KMS-11 (cell line): ENCODE data around the gene DIAPH2.

Source experiments
- H2AFZ ChIP-seq: fragments of 200-600 bp; sonication (generic); 2 replicates; pipeline ENCODE4 v1.6.1; 2016; ENCODE audit warnings: antibody characterized with exemption, mixed run types, low read depth
- H3K27ac ChIP-seq: fragments of 200-600 bp; sonication (generic); 2 replicates; pipeline ENCODE4 v1.6.1; 2016; ENCODE audit warnings: mild to moderate bottlenecking, mixed run types
- H3K27me3 ChIP-seq: fragments of 200-600 bp; sonication (generic); 2 replicates; pipeline ENCODE4 v1.6.1; 2017; ENCODE audit warnings: mild to moderate bottlenecking, low read depth, mixed run types, moderate library complexity; ENCODE audit not compliant: insufficient read depth
- H3K36me3 ChIP-seq: fragments of 200-600 bp; sonication (generic); 2 replicates; pipeline ENCODE4 v1.6.1; 2017; ENCODE audit warnings: mild to moderate bottlenecking, mixed run types; ENCODE audit not compliant: insufficient read depth
- H3K4me1 ChIP-seq: fragments of 200-600 bp; sonication (generic); 2 replicates; pipeline ENCODE4 v1.6.1; 2016; ENCODE audit warnings: mild to moderate bottlenecking, low read depth, mixed run types; ENCODE audit not compliant: poor library complexity, severe bottlenecking
- H3K4me2 ChIP-seq: fragments of 200-600 bp; sonication (generic); 2 replicates; pipeline ENCODE4 v1.7.0; 2016; ENCODE audit warnings: mild to moderate bottlenecking, mixed run types
- H3K4me3 ChIP-seq: fragments of 200-600 bp; sonication (generic); IDR thresholded peaks from 2 replicates; pipeline ENCODE4 v1.6.1; 2017; ENCODE audit warnings: low read depth, low read length, mixed read lengths; ENCODE audit not compliant: insufficient read depth
- H3K79me2 ChIP-seq: fragments of 200-600 bp; sonication (generic); 2 replicates; pipeline ENCODE4 v1.6.1; 2016; ENCODE audit warnings: low read depth, mixed run types; ENCODE audit not compliant: insufficient read depth
- H3K9ac ChIP-seq: fragments of 200-600 bp; sonication (generic); 2 replicates; pipeline ENCODE4 v1.6.1; 2016; ENCODE audit warnings: mild to moderate bottlenecking, mixed run types
- H4K20me1 ChIP-seq: fragments of 200-600 bp; sonication (generic); 2 replicates; pipeline ENCODE4 v1.6.1; 2016; ENCODE audit warnings: mild to moderate bottlenecking, mixed run types; ENCODE audit not compliant: insufficient read depth
- TF ChIP-seq, protein P1 (sequence below): fragments of 200-600 bp; sonication (generic); conservative IDR thresholded peaks from 2 replicates; pipeline ENCODE4 v1.6.1; 2017; ENCODE audit warnings: low read depth, mild to moderate bottlenecking, antibody characterized with exemption, low read length, moderate library complexity, mixed read lengths

The DIAPH2 gene

DNA sequence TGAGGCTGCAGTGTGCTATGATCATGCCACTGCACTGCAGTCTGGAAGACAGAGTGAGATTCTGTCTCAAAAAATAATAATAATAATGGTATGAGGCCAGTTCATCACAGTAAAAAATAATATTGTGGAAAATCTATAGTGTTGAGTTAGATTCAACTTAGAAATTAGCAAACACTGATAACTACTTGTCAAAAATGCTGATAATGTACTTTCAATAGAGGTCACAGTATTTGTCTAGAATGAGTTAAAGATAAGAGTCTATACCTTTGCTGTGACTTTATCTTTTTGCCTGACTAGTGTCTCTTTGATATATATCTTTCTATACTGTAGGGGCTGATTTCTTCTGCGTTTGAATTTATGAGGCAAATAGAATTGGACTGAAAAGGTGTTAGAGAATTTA is 629.7 kb downstream of the DIAPH2 start:
- no peak overlapping the region for H3K4me2 ChIP-seq

DNA sequence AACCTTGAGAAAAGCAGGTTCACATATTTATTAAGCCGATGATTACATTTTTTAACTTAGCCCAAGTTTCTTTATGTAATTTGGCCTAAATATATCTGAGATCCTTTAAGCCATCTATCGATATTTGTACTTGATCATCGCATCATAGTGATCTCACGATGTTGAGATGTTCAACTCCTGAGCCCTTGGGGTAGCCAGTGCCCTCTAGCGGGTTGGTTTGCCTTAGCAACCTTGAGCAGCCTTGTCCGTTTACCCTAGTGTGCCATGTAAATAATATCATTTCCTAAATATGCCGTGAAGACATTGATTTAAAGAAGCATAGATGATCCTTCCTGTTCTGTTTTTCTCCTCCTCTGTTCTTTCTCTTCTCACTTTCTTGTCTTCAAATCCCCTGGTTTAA is 631.3 kb downstream of the DIAPH2 start:
- TF ChIP-seq, protein P1, sequence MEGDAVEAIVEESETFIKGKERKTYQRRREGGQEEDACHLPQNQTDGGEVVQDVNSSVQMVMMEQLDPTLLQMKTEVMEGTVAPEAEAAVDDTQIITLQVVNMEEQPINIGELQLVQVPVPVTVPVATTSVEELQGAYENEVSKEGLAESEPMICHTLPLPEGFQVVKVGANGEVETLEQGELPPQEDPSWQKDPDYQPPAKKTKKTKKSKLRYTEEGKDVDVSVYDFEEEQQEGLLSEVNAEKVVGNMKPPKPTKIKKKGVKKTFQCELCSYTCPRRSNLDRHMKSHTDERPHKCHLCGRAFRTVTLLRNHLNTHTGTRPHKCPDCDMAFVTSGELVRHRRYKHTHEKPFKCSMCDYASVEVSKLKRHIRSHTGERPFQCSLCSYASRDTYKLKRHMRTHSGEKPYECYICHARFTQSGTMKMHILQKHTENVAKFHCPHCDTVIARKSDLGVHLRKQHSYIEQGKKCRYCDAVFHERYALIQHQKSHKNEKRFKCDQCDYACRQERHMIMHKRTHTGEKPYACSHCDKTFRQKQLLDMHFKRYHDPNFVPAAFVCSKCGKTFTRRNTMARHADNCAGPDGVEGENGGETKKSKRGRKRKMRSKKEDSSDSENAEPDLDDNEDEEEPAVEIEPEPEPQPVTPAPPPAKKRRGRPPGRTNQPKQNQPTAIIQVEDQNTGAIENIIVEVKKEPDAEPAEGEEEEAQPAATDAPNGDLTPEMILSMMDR = no peak
- no peaks in the 10 kb centered on the region for H3K36me3 ChIP-seq
- no peaks in the 10 kb centered on the region for H4K20me1 ChIP-seq
- no peak overlapping the region for H3K4me3 ChIP-seq
- H3K27me3 ChIP-seq = no peaks in the 10 kb centered on the region
- H2AFZ ChIP-seq = no peak overlapping the region
- no peaks in the 10 kb centered on the region for H3K4me1 ChIP-seq
- H3K4me2 ChIP-seq = no peak overlapping the region
- H3K9ac ChIP-seq = no peak overlapping the region
- no peaks in the 10 kb centered on the region for H3K79me2 ChIP-seq
- H3K27ac ChIP-seq = no peak overlapping the region

More for the DNA sequence above, 629.7 kb downstream of the DIAPH2 start:
- H3K4me1 ChIP-seq = no peaks in the 10 kb centered on the region
- TF ChIP-seq, protein P1 = no peak
- no peak overlapping the region for H3K4me3 ChIP-seq
- H3K36me3 ChIP-seq = no peaks in the 10 kb centered on the region
- no peaks in the 10 kb centered on the region for H4K20me1 ChIP-seq
- no peak overlapping the region for H3K9ac ChIP-seq
- no peak overlapping the region for H2AFZ ChIP-seq
- no peaks in the 10 kb centered on the region for H3K27me3 ChIP-seq
- no peaks in the 10 kb centered on the region for H3K79me2 ChIP-seq
- no peak overlapping the region for H3K27ac ChIP-seq

DNA sequence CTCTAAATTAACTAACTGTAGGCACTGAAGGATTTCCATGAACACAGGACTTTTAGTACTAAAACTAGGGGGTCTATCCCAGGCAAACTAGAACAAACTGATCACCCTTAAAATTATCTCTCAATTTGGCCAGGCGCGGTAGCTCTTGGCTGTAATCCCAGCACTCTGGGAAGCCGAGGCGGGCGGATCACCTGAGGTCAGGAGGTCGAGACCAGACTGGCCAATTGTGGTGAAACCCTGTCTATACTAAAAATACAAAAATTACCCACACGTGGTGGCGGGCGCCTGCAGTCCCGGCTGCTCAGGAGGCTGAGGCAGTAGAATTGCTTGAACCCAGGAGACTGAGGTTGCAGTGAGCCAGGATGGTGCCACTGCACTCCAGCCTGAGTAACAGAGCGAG is 635.7 kb downstream of the DIAPH2 start:
- Histone ChIP-seq H3K4me2 (no peak overlapping the region), H3K4me1 (peaks cover 4% of the 10 kb centered on the region), H3K79me2 (no peaks in the 10 kb centered on the region), H3K36me3 (no peaks in the 10 kb centered on the region), H3K4me3 (no peak overlapping the region), H3K9ac (no peak overlapping the region), H3K27me3 (no peaks in the 10 kb centered on the region), H2AFZ (no peak overlapping the region), H4K20me1 (no peaks in the 10 kb centered on the region), H3K27ac (no peak overlapping the region)
- TF ChIP-seq, protein P1 = no peak

DNA sequence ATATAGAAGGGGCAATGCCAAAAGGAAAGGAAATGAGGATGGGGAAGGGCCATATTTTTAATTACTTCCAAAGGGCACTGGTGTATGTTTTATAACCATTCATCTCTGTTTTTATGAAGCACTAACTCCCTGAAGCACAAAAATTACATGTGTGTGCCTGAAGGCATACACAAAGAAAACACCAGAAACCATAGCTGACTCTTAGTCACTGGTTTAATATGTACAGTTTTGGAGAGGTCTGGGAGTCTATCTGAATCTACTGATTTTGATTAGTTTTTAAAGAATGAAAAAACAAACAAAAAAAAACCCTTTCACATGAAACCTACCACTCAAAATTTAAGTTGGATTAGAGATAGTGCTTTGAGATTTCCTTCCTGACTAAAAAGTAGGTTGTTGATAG is 637.8 kb downstream of the DIAPH2 start:
- Histone ChIP-seq H3K27ac (no peak overlapping the region), H3K79me2 (no peaks in the 10 kb centered on the region)

More for the DNA sequence above, 637.8 kb downstream of the DIAPH2 start:
- Histone ChIP-seq H3K4me1 (peaks cover 23% of the 10 kb centered on the region), H3K4me3 (no peak overlapping the region), H2AFZ (no peak overlapping the region), H3K27me3 (no peaks in the 10 kb centered on the region), H4K20me1 (no peaks in the 10 kb centered on the region), H3K9ac (no peak overlapping the region), H3K36me3 (no peaks in the 10 kb centered on the region), H3K4me2 (no peak overlapping the region)
- TF ChIP-seq, protein P1 = no peak
